ENCODE results near the gene PKD2.
"Not testable (repeated sequence)": the region's sequence is repeated elsewhere in the genome, so short reads cannot be mapped to it uniquely, and the experiment has no call there.

PKD2 gene

DNA sequence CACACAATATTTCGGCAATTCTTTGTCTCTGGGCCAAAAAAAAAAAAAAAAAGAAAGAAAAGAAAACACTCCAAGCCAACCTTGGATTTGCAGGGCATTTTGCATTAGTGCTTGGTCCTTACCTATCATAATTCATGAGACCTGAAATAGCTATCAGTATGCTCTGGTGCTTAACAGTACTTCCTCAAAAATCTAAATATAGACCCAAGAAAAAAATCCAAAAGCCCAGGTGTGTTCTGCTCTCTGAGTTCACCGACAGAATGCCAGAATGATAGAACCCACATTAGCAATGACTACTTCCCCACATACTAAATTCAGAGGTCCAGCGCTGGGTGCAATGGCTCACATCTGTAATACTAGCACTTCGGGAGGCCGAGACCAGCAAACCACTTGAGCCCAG lies 108.2 kb downstream of the PKD2 start:
- no peak for DNase-seq (ENCODE audit: low read depth in 2 of 2)

DNA sequence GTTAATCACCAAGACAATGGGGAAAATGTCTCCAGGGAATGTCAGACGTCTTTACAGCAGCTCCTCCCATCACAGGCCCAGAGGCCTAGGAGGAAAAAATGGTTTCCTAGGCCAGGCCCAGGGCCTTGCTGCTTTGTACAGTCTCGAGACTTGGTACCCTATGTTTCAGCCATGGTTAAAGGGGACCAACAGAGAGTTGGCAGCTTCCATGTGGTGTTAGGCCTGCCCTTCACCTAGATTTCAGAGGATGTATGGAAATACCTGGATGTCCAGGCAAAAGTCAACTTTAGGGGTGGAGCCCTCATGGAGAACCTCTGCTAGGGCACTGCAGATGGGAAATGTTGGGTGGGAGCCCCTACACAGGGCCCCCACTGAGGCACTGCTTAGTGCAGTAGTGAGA lies 112.5 kb downstream of the PKD2 start:
- DNase-seq (ENCODE audit: low read depth in 2 of 2) = no peak

DNA sequence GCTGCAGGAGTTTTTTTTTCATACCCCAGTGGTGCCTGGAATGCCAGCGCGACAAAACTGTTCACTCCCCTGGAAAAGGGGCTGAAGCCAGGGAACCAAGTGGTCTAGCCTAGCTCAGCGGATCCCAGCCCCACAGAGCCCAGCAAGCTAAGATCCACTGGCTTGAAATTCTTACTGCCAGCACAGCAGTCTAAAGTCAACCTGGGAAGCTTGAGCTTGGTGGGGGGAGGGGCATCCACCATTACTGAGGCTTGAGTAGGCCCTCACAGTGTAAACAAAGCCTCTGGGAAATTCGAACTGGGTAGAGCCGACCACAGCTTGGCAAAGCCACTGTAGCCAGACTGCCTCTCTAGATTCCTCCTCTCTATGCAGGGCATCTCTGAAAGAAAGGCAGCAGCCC lies 114.8 kb downstream of the PKD2 start:
- not testable (repeated sequence) for DNase-seq (ENCODE audit: low read depth in 2 of 2)

Data from fibroblast of skin of left quadriceps (primary cell).